ENCODE data around the gene PNMA6F. TPM values are rescaled to one million over a fixed set of nuclear protein-coding genes. Genes with fewer than 3 reads are reported as not detected.
A peak's percentile ranks its signal among the peaks of the same experiment; 100 is the strongest.

Gene PNMA6F
- total RNA-seq, 1 donor from 2014 or later: not detected

DNA sequence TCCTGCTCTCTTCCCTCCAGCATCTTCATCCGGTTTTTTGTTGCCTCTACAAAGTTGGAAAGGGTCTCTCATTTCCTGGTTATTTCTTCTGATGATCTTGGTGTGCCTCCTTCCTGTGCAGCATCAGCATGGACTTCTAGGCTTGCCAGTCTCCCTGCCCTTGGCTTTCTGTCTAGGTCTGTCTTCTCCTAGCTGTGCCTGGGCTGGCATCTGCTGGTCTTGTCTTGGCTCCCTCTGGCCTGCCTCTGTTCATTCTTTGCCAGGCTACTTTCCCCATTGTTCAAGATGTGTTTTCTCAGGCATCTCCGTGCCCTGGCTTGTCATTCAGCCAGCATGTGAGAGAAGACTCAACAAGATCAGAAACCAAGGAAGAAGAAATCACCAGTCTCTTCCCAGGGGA lies 22.1 kb upstream of the PNMA6F start:
- Mint-ChIP-seq H3K4me3 (ENCODE audit: unreplicated experiment) (no peak overlapping the region), H3K9me3 (ENCODE audit: unreplicated experiment) (no peaks in the 10 kb centered on the region), H3K27ac (ENCODE audit: unreplicated experiment) (no peak overlapping the region), H3K4me1 (ENCODE audit: low read depth, unreplicated experiment) (no peaks in the 10 kb centered on the region), H3K27me3 (ENCODE audit: low read depth, unreplicated experiment) (no peaks in the 10 kb centered on the region), H3K36me3 (ENCODE audit: low read depth, unreplicated experiment) (no peaks in the 10 kb centered on the region)
- Histone ChIP-seq H3K27ac (ENCODE audit: low read depth, low read length) (no peak overlapping the region), H3K9me3 (ENCODE audit: insufficient read depth, low read depth, low read length) (no peaks in the 10 kb centered on the region), H3K4me1 (ENCODE audit: insufficient read depth, low read length) (peaks cover 4% of the 10 kb centered on the region), H3K9ac (ENCODE audit: low read length) (no peak overlapping the region), H2AFZ (ENCODE audit: low read depth, low read length) (no peak overlapping the region), H4K20me1 (ENCODE audit: insufficient read depth, low read length) (peaks cover 43% of the 10 kb centered on the region), H3K4me2 (ENCODE audit: low read length) (no peak overlapping the region), H3K36me3 (ENCODE audit: insufficient read depth, low read length) (peaks cover 4% of the 10 kb centered on the region), H3K27me3 (ENCODE audit: insufficient read depth, low read length) (no peaks in the 10 kb centered on the region), H3K79me2 (ENCODE audit: insufficient read depth, low read length) (peaks cover 38% of the 10 kb centered on the region), H3K4me3 (ENCODE audit: insufficient read depth, low read depth, low read length) (no peak overlapping the region)
- FAIRE-seq: no peak
- no peak for DNase-seq (ENCODE audit: low read depth)
- TF ChIP-seq EZH2 (IDR thresholded peaks at IDR 0.05; ENCODE audit: insufficient read depth, low read length): no peak
- TF ChIP-seq, protein P1, sequence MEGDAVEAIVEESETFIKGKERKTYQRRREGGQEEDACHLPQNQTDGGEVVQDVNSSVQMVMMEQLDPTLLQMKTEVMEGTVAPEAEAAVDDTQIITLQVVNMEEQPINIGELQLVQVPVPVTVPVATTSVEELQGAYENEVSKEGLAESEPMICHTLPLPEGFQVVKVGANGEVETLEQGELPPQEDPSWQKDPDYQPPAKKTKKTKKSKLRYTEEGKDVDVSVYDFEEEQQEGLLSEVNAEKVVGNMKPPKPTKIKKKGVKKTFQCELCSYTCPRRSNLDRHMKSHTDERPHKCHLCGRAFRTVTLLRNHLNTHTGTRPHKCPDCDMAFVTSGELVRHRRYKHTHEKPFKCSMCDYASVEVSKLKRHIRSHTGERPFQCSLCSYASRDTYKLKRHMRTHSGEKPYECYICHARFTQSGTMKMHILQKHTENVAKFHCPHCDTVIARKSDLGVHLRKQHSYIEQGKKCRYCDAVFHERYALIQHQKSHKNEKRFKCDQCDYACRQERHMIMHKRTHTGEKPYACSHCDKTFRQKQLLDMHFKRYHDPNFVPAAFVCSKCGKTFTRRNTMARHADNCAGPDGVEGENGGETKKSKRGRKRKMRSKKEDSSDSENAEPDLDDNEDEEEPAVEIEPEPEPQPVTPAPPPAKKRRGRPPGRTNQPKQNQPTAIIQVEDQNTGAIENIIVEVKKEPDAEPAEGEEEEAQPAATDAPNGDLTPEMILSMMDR (IDR thresholded peaks at IDR 0.05; ENCODE audit: insufficient read depth, low read depth, low read length): no peak

DNA sequence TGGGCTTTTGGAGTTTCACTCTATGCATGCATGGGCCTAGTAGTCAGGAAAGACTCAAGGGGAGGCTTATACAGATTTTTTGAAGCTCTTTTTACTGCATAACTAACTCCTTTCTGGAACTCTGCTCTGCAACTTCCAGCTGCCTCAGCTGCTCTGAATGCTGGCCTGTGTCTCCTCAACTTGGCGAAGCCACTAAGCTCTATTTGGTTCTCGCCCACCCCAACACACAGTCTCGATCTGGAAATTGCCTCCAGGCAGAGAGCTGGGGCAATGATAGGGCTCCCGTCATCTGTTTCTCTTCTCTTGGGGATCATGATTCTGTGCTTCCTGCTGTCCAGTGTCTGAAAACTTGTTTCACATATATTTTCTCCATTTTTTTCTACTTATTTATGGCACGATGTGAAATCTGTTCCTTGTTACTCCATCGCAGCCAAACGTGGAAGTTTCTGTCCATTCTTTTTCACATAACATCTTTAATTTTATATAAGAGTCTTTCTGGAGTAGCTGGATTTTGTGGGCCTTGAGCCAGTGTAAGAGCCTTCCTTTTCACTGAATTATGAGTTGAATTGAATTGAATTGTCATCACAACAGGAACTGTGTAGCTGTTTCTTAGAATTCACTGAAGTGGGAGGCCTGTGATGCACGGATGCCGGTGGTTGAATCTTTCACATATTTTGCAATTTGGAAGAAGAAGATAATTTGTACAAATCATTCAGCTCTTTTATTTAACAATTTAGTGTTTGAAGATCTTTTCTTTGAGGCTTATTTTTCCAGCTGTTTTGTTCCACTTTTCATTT lies 21.4 kb upstream of the PNMA6F start:
- Mint-ChIP-seq H3K27me3 (ENCODE audit: low read depth, unreplicated experiment) (no peaks in the 10 kb centered on the region), H3K9me3 (ENCODE audit: unreplicated experiment) (no peaks in the 10 kb centered on the region), H3K27ac (ENCODE audit: unreplicated experiment) (no peak overlapping the region), H3K4me3 (ENCODE audit: unreplicated experiment) (no peak overlapping the region), H3K36me3 (ENCODE audit: low read depth, unreplicated experiment) (no peaks in the 10 kb centered on the region), H3K4me1 (ENCODE audit: low read depth, unreplicated experiment) (no peaks in the 10 kb centered on the region)
- Histone ChIP-seq H3K4me1 (ENCODE audit: insufficient read depth, low read length) (peaks cover 4% of the 10 kb centered on the region), H2AFZ (ENCODE audit: low read depth, low read length) (no peak overlapping the region), H3K36me3 (ENCODE audit: insufficient read depth, low read length) (peaks cover 4% of the 10 kb centered on the region), H3K27ac (ENCODE audit: low read depth, low read length) (no peak overlapping the region), H4K20me1 (ENCODE audit: insufficient read depth, low read length) (peaks cover 49% of the 10 kb centered on the region), H3K9me3 (ENCODE audit: insufficient read depth, low read depth, low read length) (no peaks in the 10 kb centered on the region), H3K79me2 (ENCODE audit: insufficient read depth, low read length) (peaks cover 45% of the 10 kb centered on the region), H3K4me2 (ENCODE audit: low read length) (no peak overlapping the region), H3K9ac (ENCODE audit: low read length) (no peak overlapping the region), H3K4me3 (ENCODE audit: insufficient read depth, low read depth, low read length) (no peak overlapping the region), H3K27me3 (ENCODE audit: insufficient read depth, low read length) (no peaks in the 10 kb centered on the region)
- FAIRE-seq: peak; percentile 17
- no peak for DNase-seq (ENCODE audit: low read depth)
- TF ChIP-seq, protein P1 (IDR thresholded peaks at IDR 0.05; ENCODE audit: insufficient read depth, low read depth, low read length): no peak
- TF ChIP-seq EZH2 (IDR thresholded peaks at IDR 0.05; ENCODE audit: insufficient read depth, low read length): no peak

DNA sequence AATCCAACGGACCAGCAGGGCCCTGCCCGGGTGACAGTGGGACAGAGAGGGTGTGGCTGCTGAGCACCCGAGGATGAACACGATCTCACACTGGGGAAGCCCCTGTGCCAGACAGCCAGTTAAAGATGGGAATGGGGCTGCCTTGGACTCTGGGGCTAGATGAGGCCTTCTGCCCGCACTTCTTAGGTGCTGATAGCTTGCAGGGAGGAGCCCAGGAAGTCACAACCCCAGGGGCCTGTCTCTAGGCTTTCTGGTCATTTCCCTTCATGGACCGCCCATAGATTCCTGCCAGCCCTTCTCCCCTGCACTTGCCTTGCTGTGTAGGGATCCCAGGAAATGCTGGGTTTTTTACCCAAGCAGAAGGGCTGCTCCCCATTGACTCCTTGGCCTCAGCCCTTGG lies 18.5 kb upstream of the PNMA6F start:
- Histone ChIP-seq H4K20me1 (ENCODE audit: insufficient read depth, low read length) (peaks cover 72% of the 10 kb centered on the region), H3K79me2 (ENCODE audit: insufficient read depth, low read length) (peaks cover 73% of the 10 kb centered on the region)
- no peak for FAIRE-seq

More for the DNA sequence above, 18.5 kb upstream of the PNMA6F start:
- no peaks in the 10 kb centered on the region for H3K27me3 Mint-ChIP-seq (ENCODE audit: low read depth, unreplicated experiment)
- H3K36me3 Mint-ChIP-seq (ENCODE audit: low read depth, unreplicated experiment): no peaks in the 10 kb centered on the region
- Histone ChIP-seq H2AFZ (ENCODE audit: low read depth, low read length) (no peak overlapping the region), H3K36me3 (ENCODE audit: insufficient read depth, low read length) (peaks cover 6% of the 10 kb centered on the region), H3K9me3 (ENCODE audit: insufficient read depth, low read depth, low read length) (no peaks in the 10 kb centered on the region), H3K9ac (ENCODE audit: low read length) (no peak overlapping the region), H3K4me1 (ENCODE audit: insufficient read depth, low read length) (peaks cover 4% of the 10 kb centered on the region), H3K4me2 (ENCODE audit: low read length) (no peak overlapping the region), H3K27ac (ENCODE audit: low read depth, low read length) (no peak overlapping the region), H3K4me3 (ENCODE audit: insufficient read depth, low read depth, low read length) (no peak overlapping the region), H3K27me3 (ENCODE audit: insufficient read depth, low read length) (no peaks in the 10 kb centered on the region)
- no peak for DNase-seq (ENCODE audit: low read depth)
- peaks cover 6% of the 10 kb centered on the region for H3K4me1 Mint-ChIP-seq (ENCODE audit: low read depth, unreplicated experiment)
- no peak overlapping the region for H3K4me3 Mint-ChIP-seq (ENCODE audit: unreplicated experiment)
- TF ChIP-seq, protein P1 (IDR thresholded peaks at IDR 0.05; ENCODE audit: insufficient read depth, low read depth, low read length): no peak
- no peak for TF ChIP-seq EZH2 (IDR thresholded peaks at IDR 0.05; ENCODE audit: insufficient read depth, low read length)
- H3K27ac Mint-ChIP-seq (ENCODE audit: unreplicated experiment): no peak overlapping the region
- no peaks in the 10 kb centered on the region for H3K9me3 Mint-ChIP-seq (ENCODE audit: unreplicated experiment)

Data from astrocyte (in vitro differentiated cells and primary cell).